HepG2 (cell line): ENCODE data around the gene TRAK1.

Experiments used
- HCFC1 ChIP-seq: fragments of 150-350 bp; IDR thresholded peaks from 2 replicates; pipeline ENCODE4 v1.6.1; 2014; ENCODE audit warnings: low read depth, low read length
- KDM3A ChIP-seq: IDR thresholded peaks from 2 replicates; pipeline ENCODE4 v1.6.1; 2018; ENCODE audit warnings: low read depth, missing compliant biosample characterization
- MAX ChIP-seq: IDR thresholded peaks from 2 replicates; pipeline ENCODE4 v1.6.1; 2012; ENCODE audit warnings: inconsistent platforms
- NFKB2 ChIP-seq: sonication (generic); formaldehyde crosslinking; IDR thresholded peaks from 2 replicates; pipeline ENCODE4 v1.4.0; 2020; ENCODE audit warnings: missing genetic modification reagents, borderline replicate concordance
- SRF ChIP-seq: IDR thresholded peaks from 2 replicates; pipeline ENCODE4 v1.6.1; 2011; ENCODE audit warnings: mild to moderate bottlenecking, low read depth, low read length, moderate library complexity
- ZNF558 ChIP-seq: sonication (generic); formaldehyde crosslinking; IDR thresholded peaks from 2 replicates; pipeline ENCODE4 v1.9.0; 2022; ENCODE audit warnings: mild to moderate bottlenecking, missing genetic modification reagents, borderline replicate concordance
- TF ChIP-seq, protein P1 (sequence below): sonication (generic); formaldehyde crosslinking; IDR thresholded peaks from 2 replicates; pipeline ENCODE4 v1.5.0; 2020; ENCODE audit warnings: mild to moderate bottlenecking, missing genetic modification reagents, moderate library complexity

DNA sequence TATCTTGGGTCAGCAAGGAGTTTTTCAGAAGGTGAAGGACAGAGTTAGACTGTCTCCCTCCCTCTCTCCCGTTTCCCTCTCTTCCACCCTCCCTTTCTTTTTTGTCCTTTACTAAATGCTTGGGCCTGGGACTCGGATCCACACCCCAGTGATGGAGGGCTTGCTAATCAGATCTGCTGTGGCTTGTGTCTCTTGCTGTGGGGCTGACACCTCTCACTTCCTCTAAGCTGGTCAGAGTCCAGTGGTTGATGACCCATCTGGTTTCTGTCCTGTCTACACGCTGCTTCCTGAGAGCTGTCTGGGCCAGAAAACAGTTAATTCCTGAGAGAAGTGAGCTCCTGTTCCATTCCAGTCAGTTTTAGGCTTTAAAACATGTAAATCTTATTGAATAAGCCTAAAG lies 849 bp downstream of the TRAK1 start:
- TF ChIP-seq, protein P1, sequence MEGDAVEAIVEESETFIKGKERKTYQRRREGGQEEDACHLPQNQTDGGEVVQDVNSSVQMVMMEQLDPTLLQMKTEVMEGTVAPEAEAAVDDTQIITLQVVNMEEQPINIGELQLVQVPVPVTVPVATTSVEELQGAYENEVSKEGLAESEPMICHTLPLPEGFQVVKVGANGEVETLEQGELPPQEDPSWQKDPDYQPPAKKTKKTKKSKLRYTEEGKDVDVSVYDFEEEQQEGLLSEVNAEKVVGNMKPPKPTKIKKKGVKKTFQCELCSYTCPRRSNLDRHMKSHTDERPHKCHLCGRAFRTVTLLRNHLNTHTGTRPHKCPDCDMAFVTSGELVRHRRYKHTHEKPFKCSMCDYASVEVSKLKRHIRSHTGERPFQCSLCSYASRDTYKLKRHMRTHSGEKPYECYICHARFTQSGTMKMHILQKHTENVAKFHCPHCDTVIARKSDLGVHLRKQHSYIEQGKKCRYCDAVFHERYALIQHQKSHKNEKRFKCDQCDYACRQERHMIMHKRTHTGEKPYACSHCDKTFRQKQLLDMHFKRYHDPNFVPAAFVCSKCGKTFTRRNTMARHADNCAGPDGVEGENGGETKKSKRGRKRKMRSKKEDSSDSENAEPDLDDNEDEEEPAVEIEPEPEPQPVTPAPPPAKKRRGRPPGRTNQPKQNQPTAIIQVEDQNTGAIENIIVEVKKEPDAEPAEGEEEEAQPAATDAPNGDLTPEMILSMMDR (CRISPR knock-in tag), result no peak
- TF ChIP-seq MAX (no peak), HCFC1 (no peak), KDM3A (CRISPR knock-in tag) (no peak), NFKB2 (CRISPR knock-in tag) (no peak), ZNF558 (no peak), SRF (no peak)
